ENCODE results near the gene MYOCD. TPM values are rescaled to one million over a fixed set of nuclear protein-coding genes. Genes with fewer than 3 reads are reported as not detected.

The MYOCD gene
- total RNA-seq, 1 experiment from 2014 or later, result 2.6 TPM

GRCh38 chr17:12618557-12618956, 47.1 kb upstream of the MYOCD start:
- intact Hi-C loops (cut with micrococcal nuclease; ENCODE audit: unreplicated experiment), result no loop called here
- ChIA-PET POLR2A (no interaction called here), CTCF (no interaction called here)
- Histone ChIP-seq H3K4me3 (ENCODE audit: low read depth, low read length) (no peak overlapping the region), H3K27me3 (replicated peaks; ENCODE audit: control insufficient read depth, insufficient read depth, low read length) (no peaks in the 10 kb centered on the region), H3K4me1 (no peaks in the 10 kb centered on the region), H3K9me3 (no peaks in the 10 kb centered on the region), H3K36me3 (ENCODE audit: control insufficient read depth, insufficient read depth, low read length) (no peaks in the 10 kb centered on the region)
- H3K4me3 Mint-ChIP-seq (ENCODE audit: unreplicated experiment), result no peak overlapping the region
- H3K9me3 Mint-ChIP-seq (ENCODE audit: unreplicated experiment), result no peaks in the 10 kb centered on the region
- no TSS peak for BruUV-seq (replicated peaks)
- no peaks in the 10 kb centered on the region for H3K27me3 Mint-ChIP-seq (ENCODE audit: insufficient read depth, unreplicated experiment)
- TF ChIP-seq CTCF (IDR thresholded peaks at IDR 0.05; ENCODE audit: insufficient read depth in 1 of 2, low read depth in 1 of 2, low read length in 1 of 2, severe bottlenecking in 1 of 2, unreplicated experiment in 1 of 2), result no peak
- no peaks in the 10 kb centered on the region for H3K36me3 Mint-ChIP-seq (ENCODE audit: insufficient read depth, unreplicated experiment)
- no peak overlapping the region for H3K27ac Mint-ChIP-seq (ENCODE audit: unreplicated experiment)
- no peak for DNase-seq
- peaks cover 7% of the 10 kb centered on the region for H3K4me1 Mint-ChIP-seq (ENCODE audit: low read depth, unreplicated experiment)

- intact Hi-C loops (cut with micrococcal nuclease; ENCODE audit: unreplicated experiment), result no loop called here
- no peaks in the 10 kb centered on the region for H3K9me3 Mint-ChIP-seq (ENCODE audit: unreplicated experiment)
- Histone ChIP-seq H3K36me3 (ENCODE audit: control insufficient read depth, insufficient read depth, low read length) (no peaks in the 10 kb centered on the region), H3K9me3 (no peaks in the 10 kb centered on the region), H3K4me1 (no peaks in the 10 kb centered on the region), H3K4me3 (ENCODE audit: low read depth, low read length) (no peak overlapping the region), H3K27me3 (replicated peaks; ENCODE audit: control insufficient read depth, insufficient read depth, low read length) (no peaks in the 10 kb centered on the region)
- TF ChIP-seq CTCF (IDR thresholded peaks at IDR 0.05; ENCODE audit: insufficient read depth in 1 of 2, low read depth in 1 of 2, low read length in 1 of 2, severe bottlenecking in 1 of 2, unreplicated experiment in 1 of 2), result no peak
- POLR2A ChIA-PET, result no interaction called here
- no peak overlapping the region for H3K27ac Mint-ChIP-seq (ENCODE audit: unreplicated experiment)
- CTCF ChIA-PET, result no interaction called here
- no peaks in the 10 kb centered on the region for H3K36me3 Mint-ChIP-seq (ENCODE audit: insufficient read depth, unreplicated experiment)
- no peak for DNase-seq
- no peaks in the 10 kb centered on the region for H3K4me1 Mint-ChIP-seq (ENCODE audit: low read depth, unreplicated experiment)
- H3K4me3 Mint-ChIP-seq (ENCODE audit: unreplicated experiment), result no peak overlapping the region
- H3K27me3 Mint-ChIP-seq (ENCODE audit: insufficient read depth, unreplicated experiment), result no peaks in the 10 kb centered on the region
- BruUV-seq (replicated peaks), result no TSS peak
Observed at GRCh38 chr17:12619459-12620199, 46.1 kb upstream of the MYOCD start.

GRCh38 chr17:12620200-12620720, 45.4 kb upstream of the MYOCD start:
- Histone ChIP-seq H3K4me3 (ENCODE audit: low read depth, low read length) (no peak overlapping the region), H3K27me3 (replicated peaks; ENCODE audit: control insufficient read depth, insufficient read depth, low read length) (no peaks in the 10 kb centered on the region), H3K4me1 (no peaks in the 10 kb centered on the region), H3K9me3 (no peaks in the 10 kb centered on the region), H3K36me3 (ENCODE audit: control insufficient read depth, insufficient read depth, low read length) (no peaks in the 10 kb centered on the region)
- no TSS peak for BruUV-seq (replicated peaks)
- Mint-ChIP-seq H3K4me3 (ENCODE audit: unreplicated experiment) (no peak overlapping the region), H3K27me3 (ENCODE audit: insufficient read depth, unreplicated experiment) (no peaks in the 10 kb centered on the region), H3K4me1 (ENCODE audit: low read depth, unreplicated experiment) (no peaks in the 10 kb centered on the region), H3K27ac (ENCODE audit: unreplicated experiment) (no peak overlapping the region), H3K36me3 (ENCODE audit: insufficient read depth, unreplicated experiment) (no peaks in the 10 kb centered on the region), H3K9me3 (ENCODE audit: unreplicated experiment) (no peaks in the 10 kb centered on the region)
- POLR2A ChIA-PET, result interaction anchor here (0.7 kb wide), 1 partner anchor 75 kb away, joined by 3 read pairs; no protein-coding TSS in a partner anchor
- no peak for TF ChIP-seq CTCF (IDR thresholded peaks at IDR 0.05; ENCODE audit: insufficient read depth in 1 of 2, low read depth in 1 of 2, low read length in 1 of 2, severe bottlenecking in 1 of 2, unreplicated experiment in 1 of 2)
- intact Hi-C loops (cut with micrococcal nuclease; ENCODE audit: unreplicated experiment), result no loop called here
- no peak for DNase-seq
- CTCF ChIA-PET, result no interaction called here
